Measurements from ENCODE around the gene ASCC3.

The ASCC3 gene

GRCh38 chr6:100573166-100573565, 308.0 kb downstream of the ASCC3 start:
- FAIRE-seq = no peak

DNA sequence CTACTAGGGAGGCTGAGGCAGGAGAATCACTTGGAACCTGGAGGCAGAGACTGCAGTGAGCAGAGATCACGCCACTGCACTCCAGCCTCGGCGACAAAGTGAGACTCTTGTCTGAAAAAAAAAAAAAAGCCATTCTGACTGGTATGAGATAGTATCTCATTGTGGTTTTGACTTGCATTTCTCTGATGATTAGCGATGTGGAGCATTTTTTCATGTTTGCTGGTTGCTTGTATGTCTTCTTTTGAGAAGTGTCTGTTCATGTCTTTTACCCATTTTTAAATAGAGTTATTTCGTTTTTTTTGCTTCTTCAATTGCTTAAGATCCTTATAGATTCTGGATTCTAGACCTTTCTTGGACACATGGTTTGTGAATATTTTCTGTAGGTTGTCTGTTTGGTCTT, 312.9 kb downstream of the ASCC3 start:
- no peak for FAIRE-seq

DNA sequence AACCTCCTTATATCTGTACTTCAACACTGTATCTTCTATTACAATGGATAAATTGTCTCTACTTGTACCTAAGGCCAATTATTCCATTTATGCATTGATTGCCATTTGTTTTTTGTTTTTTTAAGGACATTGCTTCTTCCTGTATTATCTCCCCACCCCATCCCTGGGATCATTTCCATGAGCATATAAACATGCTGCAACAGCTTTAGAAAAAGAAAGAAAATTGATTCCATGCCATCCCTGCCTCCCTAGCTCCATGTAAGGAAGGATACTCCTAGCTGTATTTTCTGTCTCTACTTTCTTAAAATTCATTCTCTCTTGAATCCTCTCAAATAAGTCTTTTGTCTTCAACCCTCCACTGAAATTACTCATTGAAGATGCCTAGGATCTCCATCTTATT, 314.6 kb downstream of the ASCC3 start:
- FAIRE-seq = no peak

DNA sequence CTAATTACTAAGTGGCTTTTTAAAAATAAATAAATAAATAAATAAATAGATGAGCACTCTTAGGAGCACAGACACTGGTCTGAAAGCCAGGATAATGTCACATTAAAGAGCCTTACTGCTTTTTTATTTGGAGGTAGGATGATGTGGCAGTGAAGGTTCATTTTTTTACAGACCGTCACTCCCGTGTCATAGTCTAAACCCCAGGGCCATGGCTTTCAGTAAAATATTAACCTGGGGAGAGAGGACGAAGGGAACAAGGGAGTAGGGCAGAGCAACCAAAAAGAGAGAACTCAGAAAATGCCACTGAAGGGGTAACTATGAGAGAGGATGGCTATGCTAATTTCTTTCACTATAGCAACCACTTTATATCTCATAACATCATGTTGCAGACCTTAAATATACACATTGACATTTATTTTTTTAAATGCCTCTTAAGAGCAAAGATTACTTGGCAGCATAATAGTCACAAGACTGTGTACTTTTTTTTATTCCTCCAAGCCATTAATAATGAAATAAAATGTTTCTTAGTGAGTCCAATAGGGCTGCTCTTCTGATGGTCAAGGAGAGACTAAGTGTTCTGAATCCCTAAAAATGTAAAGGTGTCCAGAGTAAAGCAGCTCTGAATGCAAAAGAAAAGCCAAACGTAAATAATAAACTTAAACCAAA, 315.6 kb downstream of the ASCC3 start:
- no peak for FAIRE-seq

GRCh38 chr6:100559859-100560258, 321.3 kb downstream of the ASCC3 start:
- FAIRE-seq = no peak

GRCh38 chr6:100554228-100554627, 326.9 kb downstream of the ASCC3 start:
- no peak for FAIRE-seq

GRCh38 chr6:100553243-100553642, 327.9 kb downstream of the ASCC3 start:
- no peak for FAIRE-seq

DNA sequence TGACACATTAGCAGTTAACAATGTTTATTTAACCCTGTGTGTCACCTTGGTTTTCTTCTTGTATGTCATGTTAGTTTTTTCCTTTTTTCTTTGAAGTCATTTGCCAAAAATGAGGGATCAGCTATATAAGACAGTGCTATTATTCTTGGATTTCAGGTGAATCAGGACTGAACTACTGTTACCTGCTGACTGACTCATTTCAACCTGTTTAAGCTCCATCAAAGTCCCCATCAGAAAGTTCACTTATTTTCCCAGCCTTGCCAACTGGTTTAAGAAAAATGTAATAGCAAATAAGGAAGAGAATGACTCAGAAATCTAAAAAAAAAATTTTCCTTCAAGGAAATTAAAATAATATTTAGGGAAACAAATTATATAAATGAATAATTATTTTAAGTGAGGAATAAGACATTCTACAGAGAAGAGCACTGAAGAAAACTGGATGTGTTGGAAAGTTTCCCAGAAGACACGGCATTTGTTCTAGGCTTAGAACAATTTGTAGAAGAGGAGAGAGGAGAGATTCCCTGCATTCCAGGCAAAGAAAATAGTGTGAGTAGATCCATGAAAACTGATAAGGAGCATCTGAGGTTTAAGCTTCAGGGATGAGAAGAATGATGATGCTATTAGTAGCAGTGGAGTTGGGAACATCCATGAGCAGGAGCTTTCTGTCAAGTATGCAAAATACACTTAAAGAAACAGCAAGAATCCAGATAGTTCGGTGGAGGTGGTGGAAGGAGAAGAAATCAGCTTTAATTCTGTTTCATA, 331.5 kb downstream of the ASCC3 start:
- no peak for FAIRE-seq

- FAIRE-seq = no peak
Measured at GRCh38 chr6:100538086-100538485, 343.0 kb downstream of the ASCC3 start.

GRCh38 chr6:100518588-100518987, 362.5 kb downstream of the ASCC3 start:
- no peak for FAIRE-seq

- no peak for FAIRE-seq
Measured at GRCh38 chr6:100517633-100518032, 363.5 kb downstream of the ASCC3 start.

DNA sequence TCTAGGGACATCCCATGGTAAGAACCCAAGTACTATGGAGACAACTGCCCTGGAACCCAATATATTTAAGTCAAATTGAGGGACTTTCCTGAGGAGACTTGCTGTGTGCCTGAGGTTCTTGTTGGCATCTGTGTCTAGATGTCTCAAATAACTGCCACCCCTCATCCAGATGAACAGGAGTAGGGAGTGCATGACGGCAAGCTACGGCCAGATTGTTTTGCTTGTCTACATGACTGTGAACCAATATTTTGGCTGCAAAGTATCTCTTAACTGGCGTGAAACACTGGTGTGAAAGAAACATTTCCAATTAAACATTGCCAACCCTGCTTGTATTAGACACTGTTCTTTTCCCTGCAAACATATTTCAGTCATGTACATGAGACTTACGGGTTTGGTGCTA, 364.0 kb downstream of the ASCC3 start:
- no peak for FAIRE-seq

GRCh38 chr6:100514660-100515059, 366.5 kb downstream of the ASCC3 start:
- no peak for FAIRE-seq

- FAIRE-seq = no peak
Measured at GRCh38 chr6:100512203-100512862, 368.8 kb downstream of the ASCC3 start.

DNA sequence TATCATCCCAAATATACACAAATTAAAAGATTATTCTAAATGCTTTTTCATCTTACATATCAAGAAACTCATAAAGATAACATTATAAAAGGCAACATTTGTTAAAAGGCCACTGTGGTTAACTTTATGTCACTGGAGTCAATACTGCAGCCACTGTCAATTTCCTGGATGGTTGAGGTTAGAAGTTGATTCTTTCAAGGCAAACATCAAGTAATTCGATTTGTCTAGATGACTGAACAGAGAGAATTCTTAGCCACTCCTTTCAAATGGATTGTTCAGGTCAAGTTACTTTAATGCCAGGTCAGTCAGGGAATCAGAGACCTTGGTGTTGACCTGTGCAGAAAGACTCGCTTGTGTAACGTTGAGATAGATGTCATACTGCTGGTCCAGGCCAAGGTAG, 372.0 kb downstream of the ASCC3 start:
- no peak for FAIRE-seq

GRCh38 chr6:100506651-100507050, 374.5 kb downstream of the ASCC3 start:
- FAIRE-seq = no peak

DNA sequence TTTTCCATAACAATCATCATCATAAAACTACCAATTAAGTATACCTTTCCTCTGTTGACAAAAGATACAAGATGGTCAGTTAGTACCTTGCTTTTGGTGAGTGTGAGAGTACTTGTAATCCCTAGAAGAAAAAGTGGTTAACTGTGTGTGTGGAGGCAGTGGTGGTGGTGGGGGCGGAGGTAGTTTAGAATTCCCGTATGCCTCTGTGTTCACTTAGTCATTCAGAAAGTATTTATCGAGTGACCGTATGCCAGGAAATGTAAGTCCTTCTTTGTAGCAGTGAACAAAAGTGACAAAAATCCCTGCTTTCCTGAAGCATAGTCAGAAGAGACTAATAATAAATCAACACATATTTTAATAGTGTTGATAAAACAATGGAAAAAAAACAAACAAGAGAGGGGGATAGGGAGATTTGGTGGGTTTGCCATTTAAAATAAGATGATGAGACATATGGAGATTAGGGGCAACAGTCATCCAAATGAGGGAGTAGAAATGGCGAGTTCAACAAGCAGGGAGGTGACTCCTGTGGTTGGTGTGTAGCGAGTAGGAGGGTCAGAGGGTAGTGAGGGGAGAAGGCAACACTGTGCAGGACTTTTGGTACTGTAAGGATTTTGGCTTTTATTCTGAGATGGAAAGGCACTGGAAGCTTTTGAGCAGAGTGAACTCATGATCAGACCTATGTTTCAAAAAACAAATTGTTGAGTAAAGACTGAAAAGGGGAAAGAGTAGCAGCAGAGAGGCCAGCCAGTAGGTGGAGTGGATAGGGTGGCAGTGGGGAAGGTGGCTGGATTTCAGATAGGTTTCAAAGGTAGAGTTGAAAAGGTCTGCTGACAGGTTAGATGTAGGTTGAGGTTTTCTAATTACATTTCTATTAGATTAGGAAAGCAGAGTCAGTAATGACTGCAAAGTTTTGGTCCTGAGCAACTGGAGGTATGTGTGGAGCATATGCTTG, 376.1 kb downstream of the ASCC3 start:
- FAIRE-seq = no peak

GRCh38 chr6:100503043-100503705, 378.0 kb downstream of the ASCC3 start:
- FAIRE-seq = no peak

- FAIRE-seq = no peak
Measured at GRCh38 chr6:100493206-100493888, 387.8 kb downstream of the ASCC3 start.

DNA sequence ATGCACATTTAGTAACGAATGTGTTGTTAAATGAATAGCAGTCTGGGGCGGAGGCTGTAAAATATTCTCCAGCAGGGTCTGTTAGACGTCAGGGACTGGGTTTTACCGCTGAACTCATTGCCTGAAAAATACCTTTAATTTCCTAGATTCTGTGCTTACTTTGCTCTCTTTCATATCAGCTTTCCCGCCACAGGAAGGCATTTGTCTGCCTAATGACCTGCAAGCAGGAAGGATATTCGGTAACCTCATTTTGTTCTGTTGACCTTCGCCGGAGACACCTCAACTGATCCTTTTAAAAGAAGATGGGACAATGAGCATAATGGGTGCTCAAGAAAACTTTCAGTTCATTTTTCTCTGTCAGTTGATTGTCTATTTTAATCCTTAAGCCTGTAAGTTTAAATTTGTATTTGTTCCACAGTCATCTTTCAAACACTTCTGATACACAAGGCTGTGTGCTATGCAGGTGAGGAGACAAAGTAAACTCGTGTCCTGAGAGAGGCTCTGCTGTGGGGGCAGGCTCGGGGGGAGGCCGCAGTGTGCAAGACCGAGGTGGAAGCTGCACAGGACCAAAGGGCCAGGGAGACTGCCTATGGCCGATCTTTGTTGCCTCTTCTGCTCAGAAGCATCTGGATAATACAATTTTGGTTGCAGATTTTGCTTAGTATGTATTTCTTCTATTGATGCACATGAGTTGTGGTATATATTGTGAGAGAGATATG, 389.0 kb downstream of the ASCC3 start:
- no peak for FAIRE-seq

DNA sequence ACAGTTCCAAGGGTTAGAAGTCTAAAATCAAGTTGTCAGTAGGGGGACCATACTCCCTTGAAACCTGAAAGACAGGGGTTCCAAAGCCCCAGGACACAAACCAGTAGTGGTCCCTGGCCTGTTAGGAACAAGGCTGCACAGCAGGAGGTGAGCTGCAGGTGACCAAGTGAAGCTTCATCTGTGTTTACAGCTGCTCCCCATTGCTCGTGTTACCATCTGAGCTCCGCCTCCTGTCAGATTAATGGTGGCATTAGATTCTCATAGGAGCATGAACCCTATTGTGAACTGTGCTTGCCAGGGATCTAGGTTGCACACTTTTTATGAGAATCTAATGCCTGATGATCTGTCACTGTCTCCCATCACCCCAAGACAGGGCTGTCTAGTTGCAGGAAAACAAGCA, 391.1 kb downstream of the ASCC3 start:
- FAIRE-seq = no peak

All from TTC549 (cell line).